Measurements from ENCODE around the gene DCAF6.
"Not testable (repeated sequence)": the region's sequence is repeated elsewhere in the genome, so short reads cannot be mapped to it uniquely, and the experiment has no call there.

Gene DCAF6

DNA sequence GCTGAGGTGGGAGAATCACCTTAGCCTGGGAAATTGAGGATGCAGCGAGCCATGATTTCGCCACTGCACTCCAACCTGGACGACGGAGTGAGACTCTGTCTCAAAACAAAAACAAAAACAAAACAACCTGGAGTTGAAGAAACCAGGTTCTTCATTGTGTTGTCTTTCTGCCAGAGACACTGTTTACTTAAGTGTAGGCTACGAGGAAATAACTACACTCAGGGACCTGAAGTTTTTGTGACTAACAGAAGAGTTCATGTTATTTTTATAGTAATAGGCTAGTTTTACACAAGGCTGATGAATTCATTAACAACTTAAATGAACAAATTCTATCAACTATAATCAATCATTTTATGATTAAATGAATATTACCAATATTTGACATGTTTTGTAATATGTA is 98.9 kb downstream of the DCAF6 start:
- no peak for DNase-seq

DNA sequence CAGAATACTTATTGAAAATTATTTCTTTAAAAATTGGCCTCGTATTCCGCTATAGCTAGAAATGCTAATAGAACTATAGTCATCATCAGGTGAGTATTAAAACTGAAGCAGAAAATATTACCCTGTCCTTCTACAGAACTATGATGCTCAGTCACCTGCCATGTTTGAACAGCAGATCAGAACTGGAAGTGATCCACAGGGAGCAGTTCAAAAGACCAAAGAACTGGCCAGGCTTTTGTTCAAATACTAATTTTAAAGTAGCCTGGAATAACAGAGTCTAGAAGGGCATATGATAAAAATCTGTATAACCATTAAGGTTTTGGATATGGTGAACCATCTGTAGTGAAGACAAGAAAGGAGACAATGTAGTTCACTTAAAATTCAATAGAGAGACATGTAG is 105.9 kb downstream of the DCAF6 start:
- DNase-seq = no peak

DNA sequence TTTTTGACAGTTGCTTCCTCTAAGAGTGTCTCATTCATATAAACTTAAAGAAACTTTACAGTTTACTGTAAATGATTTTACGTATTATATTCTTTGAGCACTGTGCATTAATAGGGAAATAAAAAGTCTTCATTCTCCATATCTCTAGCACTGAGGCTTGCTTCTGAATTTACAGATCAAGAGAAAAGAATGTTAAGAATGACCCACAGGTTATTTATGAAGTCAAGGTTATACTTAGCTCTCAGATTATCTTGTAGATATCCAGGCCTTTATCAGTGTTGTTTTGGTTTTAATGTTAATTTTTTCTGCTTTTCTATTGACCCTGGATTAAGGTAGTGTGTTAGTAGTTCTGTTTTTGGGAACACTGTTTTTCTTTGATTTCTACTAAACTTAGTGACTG is 108.8 kb downstream of the DCAF6 start:
- DNase-seq = no peak

DNA sequence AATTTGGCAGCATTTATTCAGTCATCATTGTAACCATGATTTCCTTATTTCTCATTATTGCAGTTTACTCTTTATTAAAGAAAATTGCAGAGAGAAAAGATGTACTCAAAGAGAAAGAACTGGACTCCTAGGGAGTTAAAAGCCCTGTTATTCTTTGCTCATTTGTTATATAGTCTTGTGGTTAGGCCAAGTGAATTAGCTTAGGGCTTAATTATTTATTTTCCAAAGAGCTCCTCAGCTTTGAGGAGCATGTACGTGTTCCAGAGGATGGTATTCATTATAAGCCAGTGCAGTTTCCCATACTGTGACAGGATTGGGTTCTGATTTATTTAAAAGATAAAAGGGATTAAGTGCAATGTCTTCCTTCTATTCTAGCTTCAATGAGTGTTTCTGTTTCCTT is 113.8 kb downstream of the DCAF6 start:
- DNase-seq = peak; percentile 26

DNA sequence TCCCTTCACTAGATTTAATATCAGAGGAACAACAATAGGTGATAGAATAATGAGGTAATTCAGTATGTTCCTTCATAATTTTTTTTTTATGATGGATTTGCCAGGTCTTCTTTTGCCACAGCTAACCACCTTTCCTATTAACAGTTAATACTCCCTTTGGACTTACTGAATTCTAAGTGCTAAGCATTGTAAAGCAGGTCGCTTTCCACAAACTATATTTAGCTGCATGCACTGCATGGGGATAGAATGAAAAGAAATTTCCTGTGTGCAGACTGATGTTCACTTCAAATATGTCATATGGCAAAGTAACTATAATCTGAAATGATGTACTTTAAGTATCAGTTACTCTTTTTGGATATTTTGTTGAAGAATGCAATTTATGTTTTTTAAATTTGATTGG is 114.4 kb downstream of the DCAF6 start:
- DNase-seq = no peak

DNA sequence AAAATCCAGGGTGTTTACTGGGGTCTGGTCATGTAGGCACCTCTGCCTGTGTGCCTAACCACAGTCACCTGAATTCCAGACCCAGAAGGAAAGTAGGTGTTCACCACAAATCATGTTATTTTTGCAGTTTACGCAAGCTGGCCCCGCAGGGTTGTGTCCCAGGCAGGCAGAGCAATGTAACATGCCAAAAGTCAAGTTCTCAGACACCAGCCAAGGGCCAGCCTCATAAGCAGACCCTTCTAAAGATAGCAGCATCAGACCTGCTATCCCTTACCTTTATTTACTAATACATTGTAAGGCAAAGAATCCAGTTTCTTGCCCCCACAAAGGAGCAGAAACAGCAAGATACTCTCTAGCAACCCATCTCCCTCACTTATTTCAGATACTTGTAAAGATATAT is 117.2 kb downstream of the DCAF6 start:
- no peak for DNase-seq

DNA sequence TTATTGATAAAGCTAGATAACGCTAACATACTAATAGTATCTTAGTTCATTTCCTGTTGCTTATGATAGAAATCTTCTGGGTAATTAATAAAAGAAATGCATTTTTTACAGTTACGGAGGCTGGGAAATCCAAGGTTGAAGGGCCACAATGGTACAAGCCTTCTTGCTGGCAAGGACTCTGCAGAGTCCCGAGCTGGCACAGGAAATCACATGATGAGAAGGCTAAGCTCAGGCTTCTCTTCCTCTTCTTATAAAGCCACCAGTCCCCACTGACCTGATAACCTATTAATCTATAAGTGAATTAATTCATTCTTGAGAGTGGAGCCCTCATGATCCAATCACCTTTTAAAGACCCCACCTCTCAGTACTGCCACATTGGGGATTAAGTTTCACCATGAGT is 117.6 kb downstream of the DCAF6 start:
- DNase-seq = peak; percentile 89

DNA sequence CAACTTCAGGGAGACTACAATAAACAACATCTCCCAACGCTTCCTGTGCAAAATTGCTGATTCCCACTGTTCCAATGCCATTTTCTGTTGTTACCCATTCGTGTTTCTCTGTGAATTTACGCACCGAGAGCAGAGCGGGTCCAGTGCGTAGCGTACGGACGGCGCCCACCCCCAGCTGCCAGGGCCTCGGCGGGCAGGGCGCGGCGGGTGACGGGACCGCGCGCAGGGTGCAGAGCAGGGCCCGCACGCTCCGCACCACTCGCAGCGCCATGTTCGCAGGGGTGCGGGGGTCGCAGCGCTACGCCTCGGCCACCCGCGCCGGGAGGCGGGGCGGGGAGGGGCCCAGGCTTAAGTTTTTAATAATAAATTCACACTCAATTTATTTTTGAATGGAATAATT is 119.7 kb downstream of the DCAF6 start:
- not testable (repeated sequence) for DNase-seq

DNA sequence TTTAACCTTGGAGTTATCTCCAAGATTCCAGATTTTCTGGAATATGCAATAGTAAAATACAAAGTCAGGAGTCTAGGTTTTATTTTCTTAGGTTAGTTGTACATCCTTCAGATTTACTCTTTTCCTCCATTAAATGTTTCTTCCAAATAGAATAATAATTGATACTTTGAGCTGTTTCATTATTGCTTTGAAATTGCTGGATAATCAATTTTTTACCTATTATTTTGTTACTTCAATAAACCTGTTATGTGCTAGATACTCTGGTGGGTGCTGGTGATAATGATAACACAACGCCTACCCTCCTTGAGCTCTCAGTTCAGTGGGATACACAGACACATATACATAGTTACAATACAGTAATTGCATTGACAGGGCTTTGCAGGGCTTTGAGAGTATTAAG is 120.9 kb downstream of the DCAF6 start:
- no peak for DNase-seq

DNA sequence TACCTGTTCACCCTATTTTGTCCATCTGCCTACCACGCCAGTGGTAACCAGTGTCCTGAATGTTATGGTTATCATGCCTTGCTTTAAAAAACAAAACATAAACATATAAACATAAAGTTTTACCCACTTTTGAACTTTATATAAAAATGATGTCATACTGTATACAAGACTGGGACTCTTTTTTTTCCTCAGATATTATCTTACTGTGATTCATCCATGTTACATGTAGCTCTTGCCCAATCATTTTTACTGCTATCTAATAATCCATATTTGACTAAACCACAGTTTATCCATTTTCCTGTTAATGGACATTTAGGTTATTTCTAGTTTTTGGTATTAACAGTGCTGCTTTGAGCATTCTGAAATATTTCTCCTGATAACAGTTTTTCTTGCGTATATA is 121.4 kb downstream of the DCAF6 start:
- no peak for DNase-seq

DNA sequence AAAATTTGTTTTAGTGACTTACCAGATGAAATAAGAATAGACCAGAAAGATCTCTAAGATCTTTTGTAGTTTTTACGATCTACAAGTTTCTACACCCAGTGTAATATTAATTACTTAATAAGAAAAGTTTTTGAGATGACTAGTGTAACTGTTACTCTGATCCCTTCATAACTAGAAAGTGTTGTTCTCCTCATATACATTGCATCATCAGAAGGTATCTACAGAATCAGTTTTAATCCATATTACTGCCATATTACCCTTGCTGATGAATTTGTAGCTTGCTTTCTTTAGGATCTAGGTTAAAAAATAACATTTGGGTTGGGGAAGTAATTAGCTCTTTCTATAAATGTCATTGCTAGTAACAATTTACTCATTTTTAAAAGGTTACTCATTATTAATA is 127.7 kb downstream of the DCAF6 start:
- no peak for DNase-seq

DNA sequence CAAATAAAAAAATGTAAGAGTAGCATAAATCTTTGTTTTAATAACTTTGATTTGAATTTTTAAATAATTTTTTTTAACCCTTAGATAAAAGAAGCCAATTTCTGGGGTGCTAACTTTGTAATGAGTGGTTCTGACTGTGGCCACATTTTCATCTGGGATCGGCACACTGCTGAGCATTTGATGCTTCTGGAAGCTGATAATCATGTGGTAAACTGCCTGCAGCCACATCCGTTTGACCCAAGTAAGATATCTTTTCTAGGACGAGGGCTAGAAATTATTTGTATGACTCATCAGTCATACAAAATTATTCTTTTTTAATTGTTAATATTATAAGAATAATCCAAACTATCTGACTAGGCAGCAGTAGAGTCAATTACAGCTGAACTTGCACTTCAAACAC is 129.0 kb downstream of the DCAF6 start:
- DNase-seq = no peak

DNA sequence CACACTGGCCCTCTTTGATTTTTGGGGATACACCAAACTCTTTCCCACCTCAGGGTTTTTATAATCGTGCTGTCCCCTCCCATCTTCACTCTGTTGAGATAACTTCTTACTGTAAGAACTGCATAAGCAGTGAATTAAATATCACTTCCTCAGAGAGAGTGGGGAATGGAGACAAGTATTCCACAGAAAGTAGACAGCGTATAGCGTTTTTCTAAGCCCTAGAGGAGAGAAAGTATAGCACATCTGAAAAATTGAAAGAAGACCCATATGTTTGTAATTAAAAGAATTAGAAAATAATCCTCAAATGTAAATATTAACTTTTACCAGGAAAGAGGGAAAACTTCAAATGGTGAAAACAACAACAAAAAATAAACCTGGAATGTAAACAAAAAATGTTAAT is 132.9 kb downstream of the DCAF6 start:
- DNase-seq = no peak

DNA sequence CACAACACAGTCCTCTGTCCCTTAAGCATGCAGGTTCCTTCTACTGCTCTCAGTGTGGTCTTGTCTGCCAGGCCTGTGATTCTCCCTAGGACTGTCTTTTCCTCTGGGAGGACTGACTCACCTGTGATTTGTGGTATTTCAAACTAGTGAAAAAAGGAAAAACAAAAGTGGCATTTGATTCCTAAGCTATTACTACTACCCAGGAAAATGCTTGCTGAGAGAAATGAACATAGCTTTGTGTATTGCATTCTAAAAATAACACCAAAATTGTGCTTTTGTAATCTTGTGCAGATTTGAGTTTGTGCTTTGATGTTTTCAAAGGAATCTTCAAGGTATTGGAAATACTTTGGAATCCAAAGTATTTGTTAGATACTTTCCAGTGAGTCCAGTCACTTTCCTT is 143.3 kb downstream of the DCAF6 start:
- DNase-seq = no peak

DNA sequence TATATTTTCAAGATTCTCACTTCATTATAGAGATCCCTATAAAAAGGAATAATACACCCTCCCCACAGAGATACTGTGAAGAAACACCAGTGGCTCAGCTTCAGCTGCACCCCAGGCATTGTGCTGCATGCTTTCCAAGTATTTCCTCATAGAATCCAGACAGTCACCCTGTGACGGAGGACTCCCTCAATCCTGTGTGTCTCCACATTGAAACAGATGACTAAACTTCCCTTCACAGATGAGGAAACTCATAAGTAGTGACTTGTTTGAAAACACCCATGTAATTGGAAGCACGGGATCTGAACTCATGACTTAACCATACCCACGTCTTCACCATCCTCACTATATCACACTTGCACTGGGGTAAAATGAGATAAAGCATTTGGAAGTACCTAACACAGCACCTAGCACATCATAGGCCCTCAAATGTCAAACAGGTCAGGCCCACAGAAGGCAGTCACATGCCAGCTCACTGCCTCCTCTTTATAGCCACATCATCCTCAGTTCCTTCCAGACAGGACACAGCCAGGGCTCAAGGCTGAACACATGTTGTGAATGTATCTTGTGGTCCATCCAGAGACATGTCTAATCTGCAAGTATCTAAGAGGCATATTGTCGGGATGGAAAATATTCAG is 145.0 kb downstream of the DCAF6 start:
- no peak for DNase-seq

DNA sequence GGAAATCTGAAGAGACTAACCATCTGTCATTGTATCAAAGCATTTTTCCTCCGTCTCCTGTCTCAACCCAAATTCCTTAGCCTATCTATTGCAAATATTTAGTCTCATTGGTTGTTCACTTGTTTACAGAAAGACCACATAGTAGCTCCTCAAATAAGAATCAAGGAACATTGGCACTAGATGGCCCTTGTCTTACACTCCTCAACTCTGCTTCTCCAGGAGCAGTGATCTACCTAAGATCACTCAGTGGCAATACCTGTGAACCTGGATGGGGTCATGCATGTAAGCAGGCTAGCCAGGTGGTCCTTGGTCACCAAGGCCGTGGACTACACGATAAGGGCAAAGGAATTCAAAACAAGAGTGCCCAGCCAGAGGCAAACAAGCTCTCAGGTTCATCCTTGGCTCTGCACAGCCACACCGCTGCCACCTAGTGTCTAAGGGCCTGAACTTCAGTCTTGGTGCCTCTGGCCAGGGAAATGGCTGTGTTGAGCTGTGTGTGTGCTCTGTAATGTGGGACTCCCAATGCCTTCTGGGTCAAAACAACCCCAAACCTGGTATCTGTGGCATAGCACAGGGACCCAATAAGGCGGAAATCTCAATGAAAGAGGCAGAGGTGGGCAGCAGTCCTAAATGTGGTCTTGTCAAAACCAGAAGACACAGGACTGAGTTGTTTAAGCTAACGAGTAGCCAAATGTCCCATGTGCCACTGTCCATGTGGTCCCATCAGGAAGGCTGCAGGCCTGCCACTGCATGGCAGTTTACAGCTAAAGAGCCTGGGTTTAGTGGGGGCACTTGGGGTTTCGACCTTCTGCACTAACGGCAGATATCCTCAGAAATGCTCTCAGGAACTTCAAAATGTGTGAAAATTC is 145.8 kb downstream of the DCAF6 start:
- DNase-seq = peak; percentile 91

DNA sequence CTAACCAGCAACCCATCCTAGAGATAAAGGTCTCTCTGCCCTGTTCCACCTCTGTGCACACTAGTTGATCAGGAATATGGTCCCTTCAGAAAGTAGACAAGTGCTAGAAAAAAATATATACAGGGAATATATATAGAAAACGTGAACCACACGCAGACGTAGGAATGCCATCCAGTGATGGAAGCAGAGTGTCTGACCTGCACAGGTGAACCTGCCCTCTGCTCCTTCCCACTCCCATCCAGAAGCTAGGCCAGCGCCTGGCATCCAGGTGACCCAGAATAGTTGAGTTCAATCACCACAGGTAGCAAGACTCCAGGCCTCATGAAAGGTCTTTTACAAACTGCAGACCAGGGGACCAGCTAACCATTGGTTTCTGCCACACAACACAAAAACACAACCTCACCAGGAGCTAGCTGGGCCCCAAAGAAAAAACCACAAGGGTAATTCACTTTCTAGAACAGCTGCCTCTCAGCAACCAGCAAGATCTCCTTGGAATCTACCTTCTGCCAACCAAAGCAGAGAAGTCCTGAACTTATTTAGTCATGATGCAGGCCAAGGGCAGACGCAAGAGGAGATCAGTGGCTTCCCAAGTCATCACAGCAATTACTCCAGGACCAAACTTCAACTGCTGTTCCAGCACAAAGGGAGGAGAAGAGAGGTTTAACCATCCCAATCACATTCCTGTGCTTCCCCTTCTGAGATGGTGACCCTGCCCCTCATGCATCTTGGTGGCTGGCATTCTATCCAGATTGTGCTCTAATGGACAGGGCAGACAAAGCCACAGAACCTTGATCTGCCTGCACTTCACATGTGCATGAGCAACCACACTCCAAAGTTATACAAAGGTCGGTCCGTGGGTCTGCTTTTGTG is 147.2 kb downstream of the DCAF6 start:
- DNase-seq = no peak

DNA sequence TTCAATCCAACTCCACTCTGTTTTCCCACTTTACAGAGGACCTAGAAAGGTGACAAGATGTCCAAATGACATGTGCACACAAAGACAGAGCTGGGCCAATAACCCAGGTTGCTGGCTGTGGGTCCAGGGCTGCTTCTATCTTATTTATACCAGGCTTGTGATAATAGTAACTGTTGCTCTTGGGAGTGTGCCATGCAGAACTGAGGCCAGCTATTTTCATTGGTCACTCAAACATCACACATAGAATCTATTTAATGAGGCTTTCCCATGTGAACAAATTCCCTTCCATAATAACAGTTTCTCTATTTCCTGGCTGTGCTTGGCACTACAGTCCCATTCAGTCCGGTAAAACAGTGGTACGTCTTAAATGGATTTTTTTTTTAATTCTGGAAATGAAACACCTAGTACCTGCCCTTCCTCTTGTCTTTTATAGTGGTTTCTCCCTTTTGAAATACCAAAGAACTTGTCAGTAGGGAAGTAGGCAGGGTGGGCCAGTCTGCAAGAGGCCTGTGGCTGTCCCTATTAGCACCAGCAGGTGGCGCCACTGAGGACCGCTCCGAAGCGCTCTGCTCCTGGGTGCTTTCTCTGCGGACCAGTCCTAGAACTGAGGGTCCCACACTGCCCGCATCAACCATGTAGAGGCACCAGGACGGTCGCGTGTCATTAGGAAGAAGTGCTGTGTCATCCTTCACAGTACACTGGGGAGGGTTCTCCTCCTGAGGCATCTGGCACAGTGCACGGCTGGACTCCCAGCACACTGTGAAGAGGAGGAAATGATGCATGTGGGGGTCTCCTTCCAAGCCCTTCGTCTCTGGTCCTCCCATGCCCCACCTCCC is 148.1 kb downstream of the DCAF6 start:
- peak; percentile 72 for DNase-seq

DNA sequence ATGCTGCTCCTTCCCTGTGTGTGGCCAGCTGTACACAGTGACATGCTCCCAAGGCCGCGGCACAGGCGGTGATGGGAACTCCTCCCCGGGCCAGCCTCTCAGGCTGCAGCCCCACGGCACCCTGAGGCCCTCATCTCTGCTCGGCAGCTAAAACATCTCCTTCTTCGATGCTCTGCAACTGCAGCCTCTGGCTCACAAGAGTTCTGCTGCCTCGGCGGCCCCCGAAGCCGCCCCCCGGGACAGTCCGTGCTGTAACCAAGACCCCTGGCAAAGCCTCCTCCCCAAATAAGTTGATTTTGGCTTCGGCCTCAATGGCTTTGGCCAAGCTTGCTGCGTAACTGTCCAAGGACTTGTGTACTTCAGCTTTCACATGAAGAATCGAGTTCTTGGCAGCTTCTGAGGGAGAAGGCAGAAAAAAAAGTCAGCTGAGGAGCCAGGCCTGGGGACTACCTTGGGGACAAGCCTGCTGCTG is 149.0 kb downstream of the DCAF6 start:
- no peak for DNase-seq

DNA sequence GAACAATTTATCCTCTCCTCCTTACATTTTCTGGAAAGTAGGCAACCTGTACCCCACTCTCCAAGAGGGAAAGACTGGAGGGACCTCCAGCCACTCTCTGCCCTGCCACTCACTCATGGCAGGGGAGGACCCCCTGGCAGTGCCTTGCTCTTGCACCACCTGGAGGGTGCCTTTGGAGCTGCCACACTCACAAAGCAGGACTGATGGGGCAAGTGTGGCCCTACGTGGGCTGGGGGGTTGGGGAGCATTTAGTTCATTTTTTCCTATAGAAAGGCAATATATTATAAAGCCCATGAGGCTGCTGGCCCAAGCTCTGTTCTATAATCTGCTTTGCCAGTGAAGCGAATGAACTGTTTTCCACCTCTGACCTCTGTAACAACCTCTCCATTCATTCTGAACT is 150.0 kb downstream of the DCAF6 start:
- DNase-seq = no peak

DNA sequence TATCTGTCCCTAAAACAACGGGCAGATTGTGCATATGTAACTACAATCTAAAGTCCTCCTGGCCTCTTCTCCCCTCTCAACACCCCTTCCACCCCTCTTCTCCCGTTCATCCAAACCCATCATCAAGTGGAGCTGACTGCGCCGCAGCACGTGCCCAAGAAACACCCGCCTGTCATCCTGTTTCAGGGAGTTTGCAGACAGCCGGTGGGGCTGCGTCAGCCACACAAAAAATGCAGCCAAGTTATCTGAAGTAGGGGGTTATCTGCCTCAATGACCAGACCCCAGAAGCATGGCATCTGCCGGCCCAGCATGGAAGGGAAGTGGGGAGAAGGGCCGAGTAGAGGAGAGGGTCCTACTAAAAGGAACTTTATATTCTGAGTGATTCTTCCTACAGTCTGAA is 151.2 kb downstream of the DCAF6 start:
- DNase-seq = no peak

DNA sequence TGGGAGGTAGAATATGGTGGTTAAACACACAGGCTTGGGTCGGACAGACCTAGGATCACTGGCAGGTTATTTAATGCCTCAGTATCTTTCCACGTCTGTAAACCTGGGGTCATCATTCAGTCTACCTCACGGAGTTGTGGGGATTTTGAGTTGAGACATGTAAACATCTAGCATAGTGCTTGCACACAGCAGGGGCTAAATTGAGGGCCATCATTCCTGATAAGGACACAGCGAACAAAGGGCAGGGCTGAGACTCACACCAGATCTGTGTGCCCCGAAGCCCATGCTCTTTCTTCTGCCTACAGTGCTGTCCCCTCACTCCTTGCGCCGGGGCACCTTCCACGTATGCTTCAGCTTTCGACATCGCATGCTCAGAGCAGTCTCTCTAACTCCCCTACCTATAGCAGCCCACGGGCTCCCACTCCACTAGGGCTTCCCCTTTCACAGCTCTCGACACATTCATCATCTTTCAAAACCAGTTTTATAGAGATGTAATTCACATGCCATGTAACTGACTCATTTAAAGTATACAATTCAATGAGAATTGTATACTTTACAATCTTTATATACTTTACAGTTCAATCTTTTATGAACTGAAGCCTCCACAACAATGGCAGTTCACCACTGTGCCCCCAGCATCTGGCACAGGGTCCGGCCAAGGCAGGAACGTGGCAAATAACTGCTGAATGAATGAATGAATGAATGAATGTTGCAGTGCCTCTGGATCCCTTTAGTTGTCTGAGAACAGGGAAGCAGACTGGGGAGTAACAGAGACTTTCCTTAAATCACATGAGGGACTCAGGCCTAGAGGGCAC is 152.2 kb downstream of the DCAF6 start:
- no peak for DNase-seq

Data from NCI-H82 (cell line).